Sigmoid colon (tissue), 4 donors: ENCODE measurements around the gene DPP3.
A peak's percentile ranks its signal among the peaks of the same experiment; 100 is the strongest.

Experiments used
- CTCF ChIP-seq, 4 experiments: fragments of 450-650 bp in 3 of 4; fragments of 200-600 bp in 1 of 4; IDR thresholded peaks; one replicate each; pipeline ENCODE4 v1.5.1; 2016 to 2019; ENCODE audit warnings: antibody characterized with exemption in 4 of 4, mild to moderate bottlenecking in 3 of 4, moderate library complexity in 2 of 4
- EP300 ChIP-seq, 4 donors: sonication (generic); formaldehyde crosslinking; IDR thresholded peaks; one replicate each; pipeline ENCODE4 v1.6.1; 2017; ENCODE audit warnings: antibody characterized with exemption in 4 of 4
- POLR2A ChIP-seq, 2 donors: fragments of 450-650 bp; IDR thresholded peaks; one replicate each; pipeline ENCODE4 v1.6.1; 2016; ENCODE audit warnings: antibody characterized with exemption in 2 of 2, mild to moderate bottlenecking in 2 of 2, moderate library complexity in 2 of 2
- POLR2AphosphoS5 ChIP-seq, 4 donors: sonication (generic); formaldehyde crosslinking; IDR thresholded peaks; one replicate each; pipeline ENCODE4 v1.6.1; 2017; ENCODE audit warnings: antibody characterized with exemption in 4 of 4

GRCh38 chr11:66545701-66546367, 65.6 kb downstream of the DPP3 start, which contains the start of gene ZDHHC24:
- TF ChIP-seq CTCF (IDR thresholded peaks at IDR 0.05) = no peak
- TF ChIP-seq EP300 (IDR thresholded peaks at IDR 0.05) = no peak
- no peak for TF ChIP-seq POLR2A (IDR thresholded peaks at IDR 0.05)
- peak; percentile 47 to 72 (median 70) for TF ChIP-seq POLR2AphosphoS5 (IDR thresholded peaks at IDR 0.05)
